Duodenal mucosa (tissue), 2 donors: ENCODE results near the gene HLF.

Experiments
- H3K27ac ChIP-seq: one replicate; pipeline ENCODE4 v1.7.0; 2013; ENCODE audit warnings: low read depth, low read length
- H3K27me3 ChIP-seq, 2 donors: one replicate each; pipeline ENCODE4 v1.7.0; 2013; ENCODE audit warnings: low read length in 2 of 2, control low read depth in 1 of 2; ENCODE audit not compliant: insufficient read depth in 2 of 2, control insufficient read depth in 1 of 2
- H3K36me3 ChIP-seq, 2 donors: one replicate each; pipeline ENCODE4 v1.7.0; 2013; ENCODE audit warnings: low read length in 2 of 2, control low read depth in 1 of 2; ENCODE audit not compliant: insufficient read depth in 2 of 2, control insufficient read depth in 1 of 2
- H3K4me1 ChIP-seq, 2 donors: one replicate each; pipeline ENCODE4 v1.7.0; 2013; ENCODE audit warnings: low read length in 2 of 2, control low read depth in 1 of 2; ENCODE audit not compliant: insufficient read depth in 2 of 2, control insufficient read depth in 1 of 2
- H3K4me3 ChIP-seq, 2 donors: one replicate each; pipeline ENCODE4 v1.7.0; 2013; ENCODE audit warnings: low read length in 2 of 2, low read depth in 1 of 2
- H3K9ac ChIP-seq, 2 donors: one replicate each; pipeline ENCODE4 v1.7.0; 2013; ENCODE audit warnings: low read length in 2 of 2, low read depth in 1 of 2
- H3K9me3 ChIP-seq, 2 donors: one replicate each; pipeline ENCODE4 v1.7.0; 2013; ENCODE audit warnings: low read length in 2 of 2, control low read depth in 1 of 2; ENCODE audit not compliant: control insufficient read depth in 1 of 2

HLF gene

DNA sequence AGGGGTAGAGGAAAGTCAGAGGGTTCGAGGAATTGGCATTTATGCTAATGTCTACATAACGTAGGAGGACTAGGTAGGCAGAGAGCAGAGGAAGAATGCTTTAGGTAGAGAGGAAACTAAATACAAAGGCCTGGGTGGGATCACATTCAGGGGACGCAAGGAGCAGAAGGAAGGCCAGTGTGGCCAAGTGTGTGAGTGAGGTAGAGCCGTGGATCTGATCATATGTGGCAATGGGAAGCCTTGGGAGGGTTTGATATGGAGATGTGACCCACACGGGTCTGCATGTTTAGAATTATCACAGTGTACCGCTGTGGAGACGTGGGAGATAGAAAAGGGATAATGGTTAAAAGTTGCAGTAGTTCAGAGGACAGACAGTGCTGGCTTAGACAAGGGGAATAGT lies 43.1 kb downstream of the HLF start:
- Histone ChIP-seq H3K4me1 (no peaks in the 10 kb centered on the region), H3K9me3 (no peaks in the 10 kb centered on the region), H3K9ac (no peak overlapping the region)

DNA sequence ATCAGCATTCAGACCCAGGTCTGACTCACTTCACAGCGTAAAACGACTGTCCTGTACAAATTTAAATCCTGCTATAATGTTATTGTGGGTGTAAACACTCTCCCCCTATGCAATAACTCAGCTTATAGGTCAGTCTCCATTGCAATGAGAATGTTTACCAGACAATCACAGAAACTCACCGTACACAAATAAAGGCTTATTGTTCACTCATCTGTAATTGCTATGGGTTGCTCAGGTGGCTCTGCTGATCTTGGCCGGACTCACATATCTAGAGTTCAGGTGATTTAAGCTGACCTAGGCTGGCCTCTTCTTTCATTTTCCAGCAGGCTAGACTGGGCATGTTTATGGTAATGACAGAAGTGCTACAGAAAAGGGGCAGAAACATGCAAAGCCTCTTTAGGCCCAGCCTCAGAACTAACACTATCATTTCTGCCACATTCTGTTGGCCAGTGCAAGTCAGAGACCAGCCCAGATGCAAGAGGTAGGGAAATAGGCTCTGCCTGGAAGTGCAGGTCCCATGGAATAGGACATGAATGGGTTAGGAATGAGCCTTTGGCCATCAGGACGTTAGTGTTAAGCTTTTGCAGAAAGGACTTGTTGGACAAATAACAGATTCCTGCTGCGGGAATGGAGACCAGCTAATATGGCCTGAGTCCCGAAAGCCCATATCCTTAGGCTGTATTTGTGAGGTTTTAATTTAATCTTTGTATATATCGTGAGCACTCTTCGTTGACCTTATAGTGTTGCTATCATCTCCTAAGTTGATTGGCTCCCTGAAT lies 44.0 kb downstream of the HLF start:
- Histone ChIP-seq H3K4me1 (no peaks in the 10 kb centered on the region), H3K4me3 (no peak overlapping the region), H3K9me3 (no peaks in the 10 kb centered on the region), H3K36me3 (no peaks in the 10 kb centered on the region), H3K27me3 (no peaks in the 10 kb centered on the region), H3K9ac (no peak overlapping the region), H3K27ac (no peak overlapping the region)

More for the DNA sequence above, 43.1 kb downstream of the HLF start:
- H3K4me3 ChIP-seq: no peak overlapping the region
- H3K36me3 ChIP-seq: no peaks in the 10 kb centered on the region
- H3K27me3 ChIP-seq: no peaks in the 10 kb centered on the region
- no peak overlapping the region for H3K27ac ChIP-seq

DNA sequence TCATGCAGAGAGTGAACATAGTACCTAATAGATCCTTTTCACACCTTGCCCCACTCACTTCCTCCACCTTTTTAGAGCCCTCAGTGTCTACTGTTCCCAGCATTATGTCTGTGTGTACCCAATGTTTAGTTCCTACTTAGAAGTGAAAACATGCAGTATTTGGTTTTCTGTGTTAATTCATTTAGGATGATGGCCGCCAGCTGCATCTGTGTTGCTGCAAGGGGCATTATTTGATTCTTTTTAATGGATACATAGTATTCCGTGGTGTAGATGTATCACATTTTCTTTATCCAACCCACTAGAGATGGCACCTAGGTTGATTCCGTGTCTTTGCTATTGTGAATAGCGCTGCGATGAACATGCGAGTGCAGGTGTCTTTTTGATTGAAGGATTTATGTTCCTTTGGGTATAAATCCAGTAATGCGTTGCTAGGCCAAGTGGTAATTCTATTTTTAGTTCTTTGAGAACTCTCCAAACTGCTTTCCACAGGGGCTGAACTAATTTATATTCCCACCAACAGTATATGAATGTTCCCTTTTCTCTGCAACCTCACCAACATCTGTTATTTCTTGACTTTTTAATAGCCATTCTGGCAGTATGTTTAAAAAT lies 47.1 kb downstream of the HLF start:
- H3K9me3 ChIP-seq: no peaks in the 10 kb centered on the region
- H3K27me3 ChIP-seq: no peaks in the 10 kb centered on the region
- H3K4me3 ChIP-seq: no peak overlapping the region
- no peak overlapping the region for H3K9ac ChIP-seq
- no peak overlapping the region for H3K27ac ChIP-seq
- H3K4me1 ChIP-seq: no peaks in the 10 kb centered on the region
- H3K36me3 ChIP-seq: no peaks in the 10 kb centered on the region

GRCh38 chr17:55312852-55313251 lies 48.1 kb downstream of the HLF start:
- Histone ChIP-seq H3K27me3 (no peaks in the 10 kb centered on the region), H3K4me3 (no peak overlapping the region), H3K36me3 (no peaks in the 10 kb centered on the region), H3K4me1 (no peaks in the 10 kb centered on the region), H3K27ac (no peak overlapping the region), H3K9ac (no peak overlapping the region), H3K9me3 (no peaks in the 10 kb centered on the region)

GRCh38 chr17:55314061-55314783 lies 49.5 kb downstream of the HLF start:
- Histone ChIP-seq H3K4me1 (no peaks in the 10 kb centered on the region), H3K4me3 (no peak overlapping the region), H3K9ac (no peak overlapping the region), H3K9me3 (no peaks in the 10 kb centered on the region), H3K27ac (no peak overlapping the region), H3K27me3 (no peaks in the 10 kb centered on the region), H3K36me3 (no peaks in the 10 kb centered on the region)

- H3K27ac ChIP-seq: no peak overlapping the region
- no peaks in the 10 kb centered on the region for H3K4me1 ChIP-seq
- H3K9me3 ChIP-seq: no peaks in the 10 kb centered on the region
- H3K4me3 ChIP-seq: no peak overlapping the region
- H3K9ac ChIP-seq: no peak overlapping the region
- H3K36me3 ChIP-seq: no peaks in the 10 kb centered on the region
- no peaks in the 10 kb centered on the region for H3K27me3 ChIP-seq
These were observed 50.2 kb downstream of the HLF start for GRCh38 chr17:55314784-55315491.

DNA sequence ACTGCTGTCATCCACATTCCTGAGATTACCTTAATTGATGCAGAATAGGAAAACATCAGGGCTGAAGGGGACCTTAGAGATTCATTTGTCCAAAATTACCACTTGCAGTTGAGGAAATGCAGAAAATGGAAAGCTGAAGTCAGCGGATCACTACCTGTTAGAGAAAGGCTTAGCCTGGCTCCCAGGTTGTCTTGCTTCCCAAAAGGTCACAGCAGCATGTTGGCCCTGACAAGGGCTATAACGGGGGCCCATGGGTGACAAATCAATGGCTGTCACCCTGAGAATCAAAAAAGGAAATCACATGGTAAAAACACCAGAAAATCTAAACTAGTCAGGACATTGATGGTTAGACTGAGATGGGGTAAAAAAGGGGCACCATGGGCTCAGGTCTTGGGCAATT lies 51.7 kb downstream of the HLF start:
- no peak overlapping the region for H3K9ac ChIP-seq
- no peaks in the 10 kb centered on the region for H3K9me3 ChIP-seq
- no peaks in the 10 kb centered on the region for H3K36me3 ChIP-seq
- no peak overlapping the region for H3K27ac ChIP-seq
- no peaks in the 10 kb centered on the region for H3K27me3 ChIP-seq
- no peak overlapping the region for H3K4me3 ChIP-seq
- peaks cover 0 to under 1% of the 10 kb centered on the region in 2 donors for H3K4me1 ChIP-seq

DNA sequence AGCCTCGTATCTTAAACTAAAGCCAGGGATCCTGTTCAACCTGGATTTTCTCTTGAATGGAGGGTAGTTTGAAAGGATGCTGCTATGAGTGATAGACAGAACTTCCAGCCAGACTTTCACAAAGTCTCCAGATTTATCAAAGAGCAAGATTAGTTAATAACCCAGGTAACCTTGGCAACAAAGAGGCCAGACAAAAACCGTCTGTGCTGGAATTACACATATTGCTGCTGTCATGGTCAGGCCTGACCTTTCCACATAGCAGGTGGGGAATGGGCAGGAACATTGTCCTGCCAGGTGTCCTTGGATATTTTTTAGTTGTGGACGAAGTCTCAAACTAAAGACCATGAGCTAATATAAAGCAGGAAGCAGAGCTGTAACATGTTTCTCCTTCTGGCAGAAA lies 52.5 kb downstream of the HLF start:
- Histone ChIP-seq H3K9me3 (no peaks in the 10 kb centered on the region), H3K9ac (no peak overlapping the region), H3K4me1 (peaks cover 0 to 2% of the 10 kb centered on the region in 2 donors), H3K4me3 (no peak overlapping the region), H3K27ac (no peak overlapping the region), H3K27me3 (no peaks in the 10 kb centered on the region), H3K36me3 (no peaks in the 10 kb centered on the region)

- no peaks in the 10 kb centered on the region for H3K9me3 ChIP-seq
- H3K9ac ChIP-seq: no peak overlapping the region
- no peak overlapping the region for H3K4me3 ChIP-seq
- H3K27me3 ChIP-seq: no peaks in the 10 kb centered on the region
- peaks cover 0 to 2% of the 10 kb centered on the region in 2 donors for H3K4me1 ChIP-seq
- no peaks in the 10 kb centered on the region for H3K36me3 ChIP-seq
- H3K27ac ChIP-seq: no peak overlapping the region
These were observed 53.3 kb downstream of the HLF start for GRCh38 chr17:55318081-55318480.
